ENCODE measurements around the gene CHD1.
"Not testable (repeated sequence)": the region's sequence is repeated elsewhere in the genome, so short reads cannot be mapped to it uniquely, and the experiment has no call there.

DNA sequence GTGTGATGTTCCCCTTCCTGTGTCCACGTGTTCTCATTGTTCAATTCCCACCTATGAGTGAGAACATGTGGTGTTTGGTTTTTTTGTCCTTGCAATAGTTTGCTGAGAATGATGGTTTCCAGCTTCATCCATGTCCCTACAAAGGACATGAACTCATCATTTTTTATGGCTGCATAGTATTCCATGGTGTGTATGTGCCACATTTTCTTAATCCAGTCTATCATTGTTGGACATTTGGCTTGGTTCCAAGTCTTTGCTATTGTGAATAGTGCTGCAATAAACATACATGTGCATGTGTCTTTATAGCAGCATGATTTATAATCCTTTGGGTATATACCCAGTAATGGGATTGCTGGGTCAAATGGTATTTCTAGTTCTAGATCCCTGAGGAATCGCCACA is 26.7 kb upstream of the CHD1 start:
- not testable (repeated sequence) for TF ChIP-seq EZH2 (IDR thresholded peaks at IDR 0.05; ENCODE audit: borderline replicate concordance, low read depth, low read length); JUN (IDR thresholded peaks at IDR 0.05; ENCODE audit: borderline replicate concordance, low read depth, low read length); JUN (CRISPR knock-in tag; IDR thresholded peaks at IDR 0.05; ENCODE audit: borderline replicate concordance)
